ENCODE measurements around the gene SNU13. TPM values are rescaled to one million over a fixed set of nuclear protein-coding genes. Genes with fewer than 3 reads are reported as not detected.

Gene SNU13
- total RNA-seq, 1 donor from 2014 or later, result 133 TPM

DNA sequence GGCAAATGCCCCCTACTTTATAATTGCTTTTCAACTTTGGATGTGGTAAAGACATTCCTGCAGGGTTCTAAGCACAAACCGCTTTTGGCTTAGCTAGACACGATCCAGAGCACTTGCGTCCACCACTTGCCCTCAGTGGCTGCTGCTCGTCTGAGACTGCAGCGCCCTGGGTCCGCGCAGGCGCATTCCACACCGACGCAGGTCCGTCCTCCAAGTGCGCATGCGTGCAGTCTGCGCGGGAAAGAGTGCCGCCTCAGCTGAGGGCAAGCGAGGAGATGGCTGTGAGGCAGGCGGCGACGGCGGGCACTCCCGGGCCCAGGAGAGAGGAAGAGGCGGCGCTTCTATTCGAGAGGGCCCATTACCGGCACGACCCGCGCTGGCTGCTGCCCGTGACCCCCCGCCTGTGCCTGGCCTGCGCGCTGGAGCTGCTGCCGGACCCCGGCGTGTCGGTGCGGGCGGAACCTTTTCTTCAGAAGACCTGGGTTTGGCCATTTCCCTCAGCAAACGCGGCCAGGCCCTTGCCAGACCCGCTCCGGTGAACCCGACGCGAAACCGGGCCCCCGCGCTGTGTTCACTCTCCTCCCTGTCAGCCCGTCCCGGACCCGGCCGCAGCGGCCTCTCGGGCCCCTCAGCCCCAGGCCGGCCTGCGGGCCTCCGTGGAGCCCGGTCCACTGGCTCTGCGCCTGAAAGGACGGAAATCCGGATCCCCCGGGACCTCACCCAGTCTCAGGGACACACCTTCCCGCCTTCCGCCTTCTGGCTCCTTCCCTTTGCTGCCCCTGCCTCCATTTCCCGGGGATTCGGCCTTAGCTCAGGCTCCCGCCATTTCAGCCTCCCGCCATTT, 10.8 kb upstream of the SNU13 start, which contains the start of gene MEI1:
MEI1 (plus strand) TSS at position 240 of the 844 bp plus-strand sequence; CDS start at position 276, 36 bp downstream.
- Mint-ChIP-seq H3K4me3 (ENCODE audit: unreplicated experiment) (no peak within 1 kb of the TSS), H3K9me3 (ENCODE audit: unreplicated experiment) (no peaks in the 10 kb centered on the region), H3K4me1 (ENCODE audit: unreplicated experiment) (no peaks in the 10 kb centered on the region), H3K27me3 (ENCODE audit: unreplicated experiment) (peaks cover 3% of the 10 kb centered on the region), H3K27ac (ENCODE audit: unreplicated experiment) (no peak within 1 kb of the TSS), H3K36me3 (ENCODE audit: low read depth, unreplicated experiment) (no peaks in the 10 kb centered on the region)
- no peak for DNase-seq (ENCODE audit: low spot score)
- TF ChIP-seq CTCF (IDR thresholded peaks at IDR 0.05; ENCODE audit: unreplicated experiment), result no peak

- Mint-ChIP-seq H3K27me3 (ENCODE audit: unreplicated experiment) (no peaks in the 10 kb centered on the region), H3K9me3 (ENCODE audit: unreplicated experiment) (no peaks in the 10 kb centered on the region)
These were observed 8.6 kb upstream of the SNU13 start for GRCh38 chr22:41697126-41697775.

GRCh38 chr22:41696703-41697102, 8.0 kb upstream of the SNU13 start:
- no peaks in the 10 kb centered on the region for H3K27me3 Mint-ChIP-seq (ENCODE audit: unreplicated experiment)
- no peaks in the 10 kb centered on the region for H3K36me3 Mint-ChIP-seq (ENCODE audit: low read depth, unreplicated experiment)
- H3K4me3 Mint-ChIP-seq (ENCODE audit: unreplicated experiment), result peak overlapping the region; percentile 43
- no peak for TF ChIP-seq CTCF (IDR thresholded peaks at IDR 0.05; ENCODE audit: unreplicated experiment)
- peak overlapping the region; percentile 86 for H3K27ac Mint-ChIP-seq (ENCODE audit: unreplicated experiment)
- no peak for DNase-seq (ENCODE audit: low spot score)
- no peaks in the 10 kb centered on the region for H3K4me1 Mint-ChIP-seq (ENCODE audit: unreplicated experiment)
- no peaks in the 10 kb centered on the region for H3K9me3 Mint-ChIP-seq (ENCODE audit: unreplicated experiment)

More at GRCh38 chr22:41697126-41697775, 8.6 kb upstream of the SNU13 start:
- no peaks in the 10 kb centered on the region for H3K4me1 Mint-ChIP-seq (ENCODE audit: unreplicated experiment)
- peak overlapping the region; percentile 43 for H3K4me3 Mint-ChIP-seq (ENCODE audit: unreplicated experiment)
- H3K27ac Mint-ChIP-seq (ENCODE audit: unreplicated experiment), result peak overlapping the region; percentile 86
- DNase-seq (ENCODE audit: low spot score), result peak; percentile 98
- H3K36me3 Mint-ChIP-seq (ENCODE audit: low read depth, unreplicated experiment), result no peaks in the 10 kb centered on the region
- TF ChIP-seq CTCF (IDR thresholded peaks at IDR 0.05; ENCODE audit: unreplicated experiment), result peak; percentile 98

DNA sequence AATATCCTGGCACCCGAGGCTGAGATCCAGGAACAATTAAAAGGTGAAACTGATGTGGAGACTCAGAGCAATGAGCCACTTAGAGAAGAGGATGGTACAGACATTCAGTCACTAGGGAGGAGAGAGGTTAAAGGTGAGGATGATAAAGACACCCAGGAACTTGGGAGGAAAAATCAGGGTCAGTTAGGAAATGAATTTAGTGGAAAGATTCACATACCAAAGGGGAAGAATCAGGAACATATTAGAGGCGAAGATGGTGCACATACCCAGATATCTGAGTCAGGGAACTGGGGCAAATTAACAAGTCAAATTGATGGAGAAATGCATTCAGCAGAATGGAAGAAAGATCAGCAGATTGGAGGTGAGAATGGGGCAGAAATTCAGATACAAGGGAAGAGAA, 6.5 kb upstream of the SNU13 start:
- TF ChIP-seq CTCF (IDR thresholded peaks at IDR 0.05; ENCODE audit: unreplicated experiment), result no peak
- Mint-ChIP-seq H3K9me3 (ENCODE audit: unreplicated experiment) (no peaks in the 10 kb centered on the region), H3K27me3 (ENCODE audit: unreplicated experiment) (no peaks in the 10 kb centered on the region), H3K27ac (ENCODE audit: unreplicated experiment) (no peak overlapping the region), H3K4me1 (ENCODE audit: unreplicated experiment) (no peaks in the 10 kb centered on the region), H3K36me3 (ENCODE audit: low read depth, unreplicated experiment) (no peaks in the 10 kb centered on the region), H3K4me3 (ENCODE audit: unreplicated experiment) (no peak overlapping the region)
- no peak for DNase-seq (ENCODE audit: low spot score)

DNA sequence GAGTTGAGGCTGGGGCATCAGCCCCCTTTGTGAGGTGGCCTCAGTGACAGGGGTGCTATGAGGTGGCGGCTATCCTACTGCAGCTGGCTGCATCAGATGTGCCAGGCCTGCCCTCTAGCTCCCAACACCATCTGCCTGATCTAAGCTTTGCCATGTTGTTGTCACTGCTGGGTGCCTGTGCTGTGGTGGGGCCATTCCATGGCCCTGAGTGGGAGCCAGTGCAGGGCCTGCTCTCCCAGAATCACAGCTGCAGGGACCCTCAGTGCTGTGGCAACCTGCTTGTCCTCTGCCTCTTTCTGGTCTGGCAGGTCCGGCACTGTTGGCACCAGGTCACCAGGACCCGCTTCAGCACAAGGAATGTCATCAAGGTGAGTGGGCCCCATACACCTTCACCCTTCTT, 1.8 kb upstream of the SNU13 start:
- no peak for DNase-seq (ENCODE audit: low spot score)
- TF ChIP-seq CTCF (IDR thresholded peaks at IDR 0.05; ENCODE audit: unreplicated experiment), result no peak
- no peaks in the 10 kb centered on the region for H3K27me3 Mint-ChIP-seq (ENCODE audit: unreplicated experiment)
- no peaks in the 10 kb centered on the region for H3K36me3 Mint-ChIP-seq (ENCODE audit: low read depth, unreplicated experiment)
- H3K4me3 Mint-ChIP-seq (ENCODE audit: unreplicated experiment), result peak overlapping the region; percentile 5
- H3K27ac Mint-ChIP-seq (ENCODE audit: unreplicated experiment), result no peak overlapping the region
- H3K9me3 Mint-ChIP-seq (ENCODE audit: unreplicated experiment), result no peaks in the 10 kb centered on the region
- peaks cover 14% of the 10 kb centered on the region for H3K4me1 Mint-ChIP-seq (ENCODE audit: unreplicated experiment)

Data from endothelial cell (in vitro differentiated cells).